Skin of body (tissue), 2 donors: ENCODE data around the gene KMT2A. TPM values are rescaled to one million over a fixed set of nuclear protein-coding genes. Genes with fewer than 3 reads are reported as not detected.
"Not testable (repeated sequence)": the region's sequence is repeated elsewhere in the genome, so short reads cannot be mapped to it uniquely, and the experiment has no call there.

Experiments used
- DNase-seq: peaks from one replicate; lab custom pipeline; 2025; lab: John Stamatoyannopoulos, UW
- total RNA-seq: library from RNA; depleted of rRNA; stranded (reverse); fragments of >200 nt; gene quantifications from one replicate; pipeline ENCODE4 v1.2.3, GENCODE V29; 2014

KMT2A gene
- total RNA-seq, 1 donor from 2014 or later = 59.4 TPM

- not testable (repeated sequence) for DNase-seq
These were observed 44.9 kb downstream of the KMT2A start for GRCh38 chr11:118481238-118481637.

- no peak for DNase-seq
These were observed 48.1 kb downstream of the KMT2A start for GRCh38 chr11:118484405-118484804.

DNA sequence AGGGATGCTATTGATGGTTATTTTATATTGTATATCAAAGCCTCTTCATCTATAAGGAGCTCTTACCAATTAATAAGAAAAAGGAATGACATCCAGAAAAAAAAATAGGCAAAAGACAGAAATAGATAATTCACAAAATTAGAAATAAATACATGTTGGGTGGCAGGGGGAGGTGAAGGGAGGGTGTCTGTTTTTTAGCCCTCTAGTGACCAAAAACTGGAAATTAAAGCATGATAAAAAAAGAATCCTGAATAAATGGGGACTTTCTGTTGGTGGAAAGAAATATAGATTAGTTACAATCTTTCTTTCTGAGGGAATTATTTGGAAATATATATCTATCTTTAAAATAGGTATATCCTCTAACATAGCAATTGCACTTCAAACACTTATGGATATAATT is 49.0 kb downstream of the KMT2A start:
- no peak for DNase-seq

- DNase-seq = peak; percentile 73
These were observed 52.3 kb downstream of the KMT2A start for GRCh38 chr11:118488480-118489109.

- DNase-seq = no peak
These were observed 54.7 kb downstream of the KMT2A start for GRCh38 chr11:118491041-118491440.

- no peak for DNase-seq
These were observed 61.5 kb downstream of the KMT2A start for GRCh38 chr11:118497831-118498230.

DNA sequence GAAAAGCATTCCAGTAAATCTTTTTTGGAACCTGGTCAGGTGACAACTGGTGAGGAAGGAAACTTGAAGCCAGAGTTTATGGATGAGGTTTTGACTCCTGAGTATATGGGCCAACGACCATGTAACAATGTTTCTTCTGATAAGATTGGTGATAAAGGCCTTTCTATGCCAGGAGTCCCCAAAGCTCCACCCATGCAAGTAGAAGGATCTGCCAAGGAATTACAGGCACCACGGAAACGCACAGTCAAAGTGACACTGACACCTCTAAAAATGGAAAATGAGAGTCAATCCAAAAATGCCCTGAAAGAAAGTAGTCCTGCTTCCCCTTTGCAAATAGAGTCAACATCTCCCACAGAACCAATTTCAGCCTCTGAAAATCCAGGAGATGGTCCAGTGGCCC is 66.9 kb downstream of the KMT2A start:
- DNase-seq = no peak

DNA sequence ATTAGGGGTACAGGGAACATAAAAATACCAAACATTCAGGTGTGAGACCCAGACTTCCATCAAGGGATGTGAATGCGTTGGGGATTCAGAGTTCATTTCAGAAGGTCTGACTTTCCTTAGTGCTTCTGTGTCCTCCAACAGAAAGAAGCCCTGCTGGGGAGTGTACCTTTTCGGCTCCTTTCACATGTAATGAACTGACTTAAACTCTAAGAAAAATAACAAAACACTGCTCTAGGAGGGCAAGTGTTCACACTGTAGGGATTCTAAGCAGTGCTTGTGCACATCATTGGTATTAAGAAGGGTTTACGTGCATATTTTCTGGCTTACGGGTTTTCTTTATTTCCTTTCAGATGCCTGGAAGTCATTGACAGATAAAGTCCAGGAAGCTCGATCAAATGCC is 75.3 kb downstream of the KMT2A start:
- DNase-seq = no peak

GRCh38 chr11:118514103-118514502 is 77.8 kb downstream of the KMT2A start:
- DNase-seq = no peak

DNA sequence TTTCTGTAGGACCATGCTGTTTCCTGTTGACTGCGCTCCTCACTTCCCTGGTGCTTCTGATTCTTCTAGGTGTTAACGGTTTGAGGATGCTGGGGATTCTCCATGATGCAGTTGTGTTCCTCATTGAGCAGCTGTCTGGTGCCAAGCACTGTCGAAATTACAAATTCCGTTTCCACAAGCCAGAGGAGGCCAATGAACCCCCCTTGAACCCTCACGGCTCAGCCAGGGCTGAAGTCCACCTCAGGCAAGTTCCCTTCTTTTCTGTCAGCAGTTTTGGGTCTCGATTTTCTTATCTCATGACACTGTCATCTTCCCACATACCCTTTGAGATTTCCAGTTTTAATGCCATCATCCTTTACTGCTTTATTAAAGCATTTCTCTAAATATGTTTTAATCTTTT is 83.3 kb downstream of the KMT2A start:
- no peak for DNase-seq

DNA sequence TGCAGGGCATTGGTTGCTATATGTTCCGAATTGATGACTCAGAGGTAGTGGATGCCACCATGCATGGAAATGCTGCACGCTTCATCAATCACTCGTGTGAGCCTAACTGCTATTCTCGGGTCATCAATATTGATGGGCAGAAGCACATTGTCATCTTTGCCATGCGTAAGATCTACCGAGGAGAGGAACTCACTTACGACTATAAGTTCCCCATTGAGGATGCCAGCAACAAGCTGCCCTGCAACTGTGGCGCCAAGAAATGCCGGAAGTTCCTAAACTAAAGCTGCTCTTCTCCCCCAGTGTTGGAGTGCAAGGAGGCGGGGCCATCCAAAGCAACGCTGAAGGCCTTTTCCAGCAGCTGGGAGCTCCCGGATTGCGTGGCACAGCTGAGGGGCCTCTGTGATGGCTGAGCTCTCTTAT is 85.6 kb downstream of the KMT2A start:
- no peak for DNase-seq

DNA sequence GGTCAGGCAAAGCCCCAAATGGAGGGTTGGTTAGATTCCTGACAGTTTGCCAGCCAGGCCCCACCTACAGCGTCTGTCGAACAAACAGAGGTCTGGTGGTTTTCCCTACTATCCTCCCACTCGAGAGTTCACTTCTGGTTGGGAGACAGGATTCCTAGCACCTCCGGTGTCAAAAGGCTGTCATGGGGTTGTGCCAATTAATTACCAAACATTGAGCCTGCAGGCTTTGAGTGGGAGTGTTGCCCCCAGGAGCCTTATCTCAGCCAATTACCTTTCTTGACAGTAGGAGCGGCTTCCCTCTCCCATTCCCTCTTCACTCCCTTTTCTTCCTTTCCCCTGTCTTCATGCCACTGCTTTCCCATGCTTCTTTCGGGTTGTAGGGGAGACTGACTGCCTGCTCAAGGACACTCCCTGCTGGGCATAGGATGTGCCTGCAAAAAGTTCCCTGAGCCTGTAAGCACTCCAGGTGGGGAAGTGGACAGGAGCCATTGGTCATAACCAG is 86.3 kb downstream of the KMT2A start:
- DNase-seq = no peak

DNA sequence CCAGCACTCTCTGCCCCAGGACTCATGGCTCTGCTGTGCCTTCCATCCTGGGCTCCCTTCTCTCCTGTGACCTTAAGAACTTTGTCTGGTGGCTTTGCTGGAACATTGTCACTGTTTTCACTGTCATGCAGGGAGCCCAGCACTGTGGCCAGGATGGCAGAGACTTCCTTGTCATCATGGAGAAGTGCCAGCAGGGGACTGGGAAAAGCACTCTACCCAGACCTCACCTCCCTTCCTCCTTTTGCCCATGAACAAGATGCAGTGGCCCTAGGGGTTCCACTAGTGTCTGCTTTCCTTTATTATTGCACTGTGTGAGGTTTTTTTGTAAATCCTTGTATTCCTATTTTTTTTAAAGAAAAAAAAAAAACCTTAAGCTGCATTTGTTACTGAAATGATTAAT is 88.1 kb downstream of the KMT2A start:
- DNase-seq = no peak

GRCh38 chr11:118524757-118525470 is 88.6 kb downstream of the KMT2A start:
- no peak for DNase-seq

DNA sequence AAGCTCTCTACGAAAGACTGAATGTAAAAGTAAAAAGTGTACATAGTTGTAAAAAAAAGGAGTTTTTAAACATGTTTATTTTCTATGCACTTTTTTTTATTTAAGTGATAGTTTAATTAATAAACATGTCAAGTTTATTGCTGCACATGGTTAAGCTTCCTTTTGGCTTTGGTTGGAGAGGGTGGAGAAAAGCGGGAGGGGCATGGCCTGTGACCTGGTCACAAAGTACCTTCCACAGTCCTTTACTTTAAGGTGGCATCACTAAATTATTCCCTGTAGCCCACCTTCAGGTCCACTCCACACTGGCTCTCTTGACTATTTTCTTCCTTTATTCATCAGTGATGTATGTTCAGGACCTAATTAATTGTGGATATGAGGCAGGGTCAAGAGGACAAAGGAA is 90.4 kb downstream of the KMT2A start:
- no peak for DNase-seq

DNA sequence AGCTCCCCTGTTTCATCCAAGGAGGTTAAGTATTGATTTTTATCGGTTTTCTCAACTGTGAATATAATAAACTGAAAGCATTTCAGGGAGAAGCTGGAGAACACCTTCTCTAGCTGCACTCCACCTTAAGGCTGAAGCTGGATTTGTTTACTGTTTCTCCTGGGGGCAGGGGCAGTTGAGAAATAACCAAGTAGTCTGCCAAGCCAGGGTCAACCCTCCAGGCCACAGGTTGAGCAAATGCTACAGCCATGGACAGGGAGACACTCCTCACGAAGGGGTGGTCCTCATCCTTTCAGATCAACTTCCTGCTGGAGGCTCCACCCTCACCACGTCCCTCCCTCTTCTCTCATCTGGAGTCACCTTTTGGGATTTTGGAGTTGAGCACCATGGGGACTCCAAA is 90.8 kb downstream of the KMT2A start, which contains the start of gene TTC36:
TSS of gene TTC36 (plus strand) at position 366 of the 400 bp plus-strand sequence. CDS start at position 387, 21 bp downstream.
- DNase-seq = no peak

- no peak for DNase-seq
These were observed 92.2 kb downstream of the KMT2A start for GRCh38 chr11:118528511-118528910.

GRCh38 chr11:118529584-118530175 is 93.4 kb downstream of the KMT2A start:
- DNase-seq = no peak

- DNase-seq = no peak
These were observed 93.9 kb downstream of the KMT2A start for GRCh38 chr11:118530180-118530682.

DNA sequence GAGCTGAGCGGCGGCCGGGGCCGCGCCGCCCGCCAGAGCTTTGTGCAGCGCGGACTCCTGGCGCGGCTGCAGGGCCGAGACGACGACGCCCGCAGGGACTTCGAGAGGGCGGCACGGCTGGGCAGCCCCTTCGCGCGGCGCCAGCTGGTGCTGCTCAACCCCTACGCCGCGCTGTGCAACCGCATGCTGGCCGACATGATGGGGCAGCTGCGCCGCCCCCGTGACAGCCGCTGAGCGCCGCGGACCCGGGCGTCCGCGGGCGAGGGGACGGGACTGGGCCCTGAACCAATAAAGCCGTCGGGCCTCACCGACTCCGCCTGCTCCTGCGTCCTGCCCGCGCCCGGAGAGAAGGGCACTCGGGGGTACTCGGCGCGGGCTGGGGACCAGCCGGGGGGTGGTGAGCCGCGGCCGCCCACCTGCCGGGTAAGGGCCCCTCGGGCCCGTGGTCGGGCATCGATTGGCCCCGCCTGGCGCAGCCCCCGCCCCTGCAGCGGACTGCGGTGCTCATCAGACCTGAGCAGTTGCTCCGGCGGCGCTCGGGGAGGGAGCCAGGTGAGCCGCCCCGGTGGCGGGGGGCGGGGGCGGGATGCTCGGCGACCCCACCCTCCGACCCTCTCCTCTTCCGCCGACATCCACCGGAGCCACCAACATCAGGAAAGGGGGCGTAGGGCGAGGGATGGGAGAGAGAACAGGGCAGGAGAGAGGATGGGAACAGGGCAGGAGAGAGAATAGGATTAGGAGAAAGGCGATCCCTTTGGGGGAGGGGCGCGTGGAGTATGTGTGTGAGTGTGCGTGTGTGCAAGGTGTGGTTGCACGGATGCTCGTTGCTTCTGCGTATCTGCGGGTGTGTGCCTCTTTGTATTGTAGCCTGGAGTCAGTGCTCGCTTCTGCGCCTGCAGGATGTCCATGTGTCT is 94.6 kb downstream of the KMT2A start, which contains the start of gene TMEM25:
TSS of gene TMEM25 (plus strand) at position 510 of the 914 bp plus-strand sequence. CDS start 610 bp downstream, outside the sequence.
- DNase-seq = no peak

- DNase-seq = no peak
These were observed 95.3 kb downstream of the KMT2A start for GRCh38 chr11:118531597-118532084.
